HCT116 (cell line): ENCODE results near the gene CTSH. TPM values are rescaled to one million over a fixed set of nuclear protein-coding genes. Genes with fewer than 3 reads are reported as not detected.

ENCODE experiments used
- ATAC-seq: fragments of 200-7000 bp; cut with Tn5 transposase; 2 replicates; pipeline ENCODE4 v1.9.1; 2020; ENCODE audit warnings: mild to moderate bottlenecking, moderate library complexity
- BruUV-seq: library from RNA; stranded (reverse); fragments of 400-500 nt; replicated peaks from 2 replicates; lab custom pipeline; 2021; lab: Mats Ljungman, UMichigan
- CTCF ChIA-PET: fragments of 300-600 bp; sonication (Branson Sonifier 250); formaldehyde crosslinking; loops from one replicate; lab custom pipeline; 2021; ENCODE audit warnings: antibody characterized with exemption; lab: Charles Lee
- POLR2A ChIA-PET: fragments of 300-600, 350-600 bp; sonication (Branson Sonifier 250); formaldehyde crosslinking; loops from one replicate; lab custom pipeline; 2021; ENCODE audit warnings: antibody characterized with exemption; lab: Charles Lee
- RAD21 ChIA-PET, 2 experiments: fragments of 300-600 bp; sonication (Branson Sonifier 250); formaldehyde crosslinking; loops; one replicate each; lab custom pipeline; 2023; ENCODE audit warnings: low total read pairs in 2 of 2; ENCODE audit not compliant: uncharacterized antibody in 2 of 2, unreplicated experiment in 2 of 2, low non-redundant PET in 1 of 2; lab: Charles Lee
- DNase-seq: peaks from one replicate; pipeline ENCODE4 v3.0.0-alpha.2; 2010; ENCODE audit warnings: low read depth, low spot score
- H2AFZ ChIP-seq: fragments of 200-600 bp; shearing (Covaris generic), sonication (generic); 2 replicates; pipeline ENCODE4 v1.6.1; 2017; ENCODE audit warnings: low read depth, mixed run types, mixed read lengths, antibody characterized with exemption, low read length; ENCODE audit not compliant: poor library complexity, severe bottlenecking
- H3K27ac ChIP-seq: 2 replicates; pipeline ENCODE4 v1.5.1; 2012; ENCODE audit warnings: low read depth, low read length
- H3K27me3 ChIP-seq: fragments of 200-600 bp; sonication (generic); 2 replicates; pipeline ENCODE4 v1.6.1; 2016; ENCODE audit warnings: mixed run types, low read length, mixed read lengths; ENCODE audit not compliant: insufficient read depth
- H3K36me3 ChIP-seq, 2 experiments: fragments of 200-500 bp in 1 of 2; fragments of 200-600 bp in 1 of 2; sonication (Bioruptor generic) in 1 of 2; sonication (generic) in 1 of 2; 2 replicates each; pipeline versions ENCODE4 v1.5.1 to v1.6.1; 2014 to 2016; ENCODE audit warnings: low read length in 2 of 2, inconsistent platforms in 1 of 2, mixed read lengths in 1 of 2, mixed run types in 1 of 2; ENCODE audit not compliant: insufficient read depth in 2 of 2, control insufficient read depth in 1 of 2
- H3K4me1 ChIP-seq, 2 experiments: fragments of 200-600 bp in 1 of 2; sonication (generic) in 1 of 2; 2 replicates each; pipeline versions ENCODE4 v1.5.1 to v1.6.1; 2012 to 2017; ENCODE audit warnings: low read length in 2 of 2, inconsistent platforms in 1 of 2, mild to moderate bottlenecking in 1 of 2, mixed read lengths in 1 of 2, mixed run types in 1 of 2, moderate library complexity in 1 of 2; ENCODE audit not compliant: insufficient read depth in 2 of 2, control insufficient read depth in 1 of 2
- H3K4me2 ChIP-seq: fragments of 200-600 bp; sonication (generic); 2 replicates; pipeline ENCODE4 v1.6.1; 2017; ENCODE audit warnings: mixed run types, low read length, mixed read lengths
- H3K4me3 ChIP-seq, 2 experiments: fragments of 200-600 bp in 1 of 2; sonication (generic) in 1 of 2; replicated peaks in 1 of 2; 2 replicates each; pipeline ENCODE4 v1.5.1; 2011 to 2016; ENCODE audit warnings: low read length in 2 of 2, control low read depth in 1 of 2, low read depth in 1 of 2, mild to moderate bottlenecking in 1 of 2, mixed read lengths in 1 of 2, mixed run types in 1 of 2
- H3K79me2 ChIP-seq: fragments of 200-600 bp; sonication (generic); 2 replicates; pipeline ENCODE4 v1.6.1; 2017; ENCODE audit warnings: mild to moderate bottlenecking, mixed run types, low read length, moderate library complexity, mixed read lengths; ENCODE audit not compliant: insufficient read depth
- H3K9ac ChIP-seq: fragments of 200-600 bp; sonication (generic); 2 replicates; pipeline ENCODE4 v1.6.1; 2016; ENCODE audit warnings: low read length, mixed read lengths
- H3K9me2 ChIP-seq: fragments of 200-600 bp; sonication (generic), shearing (Covaris generic); 2 replicates; pipeline ENCODE4 v1.6.1; 2017; ENCODE audit warnings: mixed run types, mild to moderate bottlenecking, moderate library complexity; ENCODE audit not compliant: insufficient read depth
- H3K9me3 ChIP-seq, 2 experiments: fragments of 200-500 bp in 1 of 2; fragments of 200-600 bp in 1 of 2; sonication (Bioruptor generic) in 1 of 2; sonication (generic) in 1 of 2; 2 replicates each; pipeline ENCODE4 v1.6.1; 2014 to 2017; ENCODE audit warnings: low read length in 2 of 2, mixed read lengths in 2 of 2, inconsistent platforms in 1 of 2, low read depth in 1 of 2, mild to moderate bottlenecking in 1 of 2, mixed run types in 1 of 2, moderate library complexity in 1 of 2; ENCODE audit not compliant: control insufficient read depth in 1 of 2, insufficient read depth in 1 of 2
- H4K20me1 ChIP-seq: fragments of 200-600 bp; sonication (generic), shearing (Covaris generic); 2 replicates; pipeline ENCODE4 v1.6.1; 2017; ENCODE audit warnings: mixed run types, mild to moderate bottlenecking, moderate library complexity; ENCODE audit not compliant: insufficient read depth
- ELF1 ChIP-seq: IDR thresholded peaks from 2 replicates; pipeline ENCODE4 v1.6.1; 2012; ENCODE audit warnings: low read depth, borderline replicate concordance
- EZH2phosphoT487 ChIP-seq: fragments of 200-600 bp; IDR thresholded peaks from 2 replicates; pipeline ENCODE4 v1.6.1; 2018; ENCODE audit warnings: antibody characterized with exemption, borderline replicate concordance
- FOSL1 ChIP-seq: IDR thresholded peaks from 2 replicates; pipeline ENCODE4 v1.6.1; 2012; ENCODE audit warnings: low read depth
- JUND ChIP-seq: IDR thresholded peaks from 2 replicates; pipeline ENCODE4 v1.6.1; 2012
- RAD21 ChIP-seq: IDR thresholded peaks from 2 replicates; pipeline ENCODE4 v1.6.1; 2012; ENCODE audit warnings: low read depth, mild to moderate bottlenecking
- SP1 ChIP-seq: IDR thresholded peaks from 2 replicates; pipeline ENCODE4 v1.6.1; 2012; ENCODE audit warnings: low read depth
- SRF ChIP-seq: IDR thresholded peaks from 2 replicates; pipeline ENCODE4 v1.6.1; 2012; ENCODE audit warnings: low read depth
- TCF7L2 ChIP-seq: IDR thresholded peaks from 2 replicates; pipeline ENCODE4 v1.7.0; 2011; ENCODE audit warnings: borderline replicate concordance, inconsistent platforms; ENCODE audit not compliant: insufficient read depth, insufficient read length; ENCODE audit errors: extremely low read depth
- intact Hi-C: fragments of 100-400 bp; cut with micrococcal nuclease; formaldehyde crosslinking; loops from 2 replicates; pipeline ENCODE4 v1.10.0; 2022
- total RNA-seq: library from RNA; stranded (reverse); gene quantifications from one replicate; pipeline ENCODE4 v1.2.1, GENCODE V29; 2021; ENCODE audit not compliant: unreplicated experiment
- TF ChIP-seq, protein P1 (sequence below): IDR thresholded peaks from 2 replicates; pipeline ENCODE4 v1.6.1; 2012
- TF ChIP-seq, protein P2 (sequence below): IDR thresholded peaks from 2 replicates; pipeline ENCODE4 v1.6.1; 2011; ENCODE audit warnings: mild to moderate bottlenecking, low read length, moderate library complexity; ENCODE audit not compliant: insufficient replicate concordance; ENCODE audit errors: extremely low read depth

CTSH gene
- total RNA-seq, 1 experiment from 2014 or later: 37.5 TPM

DNA sequence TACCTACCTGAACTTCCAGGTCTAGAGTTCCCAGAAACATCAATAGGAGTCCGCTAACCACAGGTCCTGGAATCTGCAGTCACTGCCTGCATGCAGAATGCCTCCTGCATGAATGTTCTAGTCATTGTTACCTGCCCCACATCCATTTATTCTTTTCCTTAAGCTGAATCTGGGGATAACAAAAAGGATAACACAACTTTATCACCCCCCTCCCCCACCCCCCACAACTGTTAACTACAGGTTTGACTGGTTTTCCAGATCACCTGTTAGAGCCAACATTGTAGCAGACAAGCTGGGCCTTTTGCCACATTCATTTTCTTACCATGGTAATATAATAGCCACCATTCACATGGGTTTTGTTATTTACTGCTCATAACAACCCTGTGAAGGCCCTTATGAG, 4.6 kb upstream of the CTSH start (continued):
- TF ChIP-seq, protein P1, sequence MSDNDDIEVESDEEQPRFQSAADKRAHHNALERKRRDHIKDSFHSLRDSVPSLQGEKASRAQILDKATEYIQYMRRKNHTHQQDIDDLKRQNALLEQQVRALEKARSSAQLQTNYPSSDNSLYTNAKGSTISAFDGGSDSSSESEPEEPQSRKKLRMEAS: no peak
- no peak for TF ChIP-seq SP1
- no peak for TF ChIP-seq TCF7L2
- TF ChIP-seq FOSL1: no peak
- TF ChIP-seq, protein P2, sequence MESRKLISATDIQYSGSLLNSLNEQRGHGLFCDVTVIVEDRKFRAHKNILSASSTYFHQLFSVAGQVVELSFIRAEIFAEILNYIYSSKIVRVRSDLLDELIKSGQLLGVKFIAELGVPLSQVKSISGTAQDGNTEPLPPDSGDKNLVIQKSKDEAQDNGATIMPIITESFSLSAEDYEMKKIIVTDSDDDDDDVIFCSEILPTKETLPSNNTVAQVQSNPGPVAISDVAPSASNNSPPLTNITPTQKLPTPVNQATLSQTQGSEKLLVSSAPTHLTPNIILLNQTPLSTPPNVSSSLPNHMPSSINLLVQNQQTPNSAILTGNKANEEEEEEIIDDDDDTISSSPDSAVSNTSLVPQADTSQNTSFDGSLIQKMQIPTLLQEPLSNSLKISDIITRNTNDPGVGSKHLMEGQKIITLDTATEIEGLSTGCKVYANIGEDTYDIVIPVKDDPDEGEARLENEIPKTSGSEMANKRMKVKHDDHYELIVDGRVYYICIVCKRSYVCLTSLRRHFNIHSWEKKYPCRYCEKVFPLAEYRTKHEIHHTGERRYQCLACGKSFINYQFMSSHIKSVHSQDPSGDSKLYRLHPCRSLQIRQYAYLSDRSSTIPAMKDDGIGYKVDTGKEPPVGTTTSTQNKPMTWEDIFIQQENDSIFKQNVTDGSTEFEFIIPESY: no peak
- TF ChIP-seq JUND: no peak

DNA sequence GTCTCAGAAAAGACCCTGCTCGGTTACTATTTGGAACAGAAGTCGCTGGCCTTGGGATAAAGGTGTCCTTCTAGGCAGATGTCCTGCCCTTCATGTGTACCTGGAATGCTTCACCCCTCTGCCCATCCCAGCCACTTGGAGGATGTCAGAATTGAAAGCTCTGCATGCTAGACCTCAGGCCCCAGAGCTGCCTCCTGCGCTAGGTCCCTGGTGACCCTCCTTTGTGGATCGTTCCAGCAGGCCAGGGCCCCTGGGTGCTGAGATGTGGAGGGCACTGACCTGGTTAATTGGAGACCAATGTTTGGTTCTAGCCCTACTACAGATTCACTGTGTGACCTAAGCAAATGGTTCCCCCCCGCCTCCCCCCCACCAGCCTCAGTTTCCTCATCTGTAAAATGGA, 2.7 kb upstream of the CTSH start:
- BruUV-seq: no TSS peak
- no peaks in the 10 kb centered on the region for H3K27me3 ChIP-seq
- H3K79me2 ChIP-seq: no peaks in the 10 kb centered on the region
- H2AFZ ChIP-seq: no peak overlapping the region
- CTCF ChIA-PET: no interaction called here
- H3K4me3 ChIP-seq: no peak overlapping the region
- no peaks in the 10 kb centered on the region for H4K20me1 ChIP-seq
- no peaks in the 10 kb centered on the region for H3K9me3 ChIP-seq
- no peak overlapping the region for H3K4me2 ChIP-seq
- no peak overlapping the region for H3K9ac ChIP-seq
- no peak for DNase-seq
- no peaks in the 10 kb centered on the region for H3K9me2 ChIP-seq
- TF ChIP-seq FOSL1 (no peak), TCF7L2 (no peak), ELF1 (no peak), SRF (no peak), EZH2phosphoT487 (no peak), JUND (no peak), RAD21 (no peak)
- POLR2A ChIA-PET: no interaction called here
- H3K27ac ChIP-seq: no peak overlapping the region
- intact Hi-C loops: no loop called here
- no peak for ATAC-seq
- RAD21 ChIA-PET: no interaction called here
- no peaks in the 10 kb centered on the region for H3K36me3 ChIP-seq
- peaks cover 19 to 51% of the 10 kb centered on the region in 2 experiments for H3K4me1 ChIP-seq
